Natural killer cell (primary cell): Measurements from ENCODE around the gene PHTF2. TPM values are rescaled to one million over a fixed set of nuclear protein-coding genes. Genes with fewer than 3 reads are reported as not detected.

Experiments used
- ATAC-seq, 3 donors: fragments of 150-1000 bp in 2 of 3; fragments of 200-7000 bp in 1 of 3; cut with Tn5 transposase; 1 replicate in 1 of 3; 2 replicates in 2 of 3; pipeline ENCODE4 v1.10.0; 2021; ENCODE audit warnings: mild to moderate bottlenecking in 2 of 3, moderate library complexity in 2 of 3
- DNase-seq, 2 donors: peaks; one replicate each; pipeline versions ENCODE4 v3.0.0 to v3.0.0-alpha.2; 2013 to 2021; ENCODE audit warnings: mixed read lengths in 1 of 2
- H3K27ac ChIP-seq: one replicate; pipeline ENCODE4 v1.5.1; 2013; ENCODE audit warnings: mild to moderate bottlenecking, low read length
- H3K27me3 ChIP-seq: one replicate; pipeline ENCODE4 v1.6.1; 2013; ENCODE audit warnings: low read length; ENCODE audit not compliant: control insufficient read depth, insufficient read depth
- H3K36me3 ChIP-seq: one replicate; pipeline ENCODE4 v1.6.1; 2013; ENCODE audit warnings: low read length; ENCODE audit not compliant: control insufficient read depth, insufficient read depth
- H3K4me1 ChIP-seq: one replicate; pipeline ENCODE4 v1.6.1; 2013; ENCODE audit warnings: low read length; ENCODE audit not compliant: control insufficient read depth, insufficient read depth
- H3K4me3 ChIP-seq: one replicate; pipeline ENCODE4 v1.5.1; 2013; ENCODE audit warnings: low read length
- H3K9me3 ChIP-seq: one replicate; pipeline ENCODE4 v1.6.1; 2013; ENCODE audit warnings: low read length; ENCODE audit not compliant: control insufficient read depth, insufficient read depth
- H3K27ac Mint-ChIP-seq, 2 donors: one replicate each; pipeline ENCODE4 v1.8.0; 2022; ENCODE audit warnings: mild to moderate bottlenecking in 2 of 2, mixed read lengths in 2 of 2, moderate library complexity in 1 of 2
- H3K27me3 Mint-ChIP-seq, 2 donors: one replicate each; pipeline ENCODE4 v1.8.0; 2022; ENCODE audit warnings: low read depth in 2 of 2, mixed read lengths in 2 of 2
- H3K36me3 Mint-ChIP-seq: one replicate; pipeline ENCODE4 v1.8.0; 2022; ENCODE audit warnings: mixed read lengths
- H3K4me1 Mint-ChIP-seq, 2 donors: one replicate each; pipeline ENCODE4 v1.8.0; 2022; ENCODE audit warnings: mixed read lengths in 2 of 2
- H3K4me3 Mint-ChIP-seq: one replicate; pipeline ENCODE4 v1.8.0; 2022; ENCODE audit warnings: mild to moderate bottlenecking, moderate library complexity, mixed read lengths
- H3K9me3 Mint-ChIP-seq, 2 donors: one replicate each; pipeline ENCODE4 v1.8.0; 2022; ENCODE audit warnings: mixed read lengths in 2 of 2
- WGBS: methylation state at CpG from one replicate; pipeline ENCODE4 v1.1.7; 2013; ENCODE audit warnings: missing lambda C conversion rate; ENCODE audit not compliant: insufficient coverage; 5-methylcytosine and 5-hydroxymethylcytosine counted together
- intact Hi-C: fragments of 100-400 bp; cut with micrococcal nuclease; formaldehyde crosslinking; loops from one replicate; pipeline ENCODE4 v1.14.2; 2022
- total RNA-seq, 4 donors: library from RNA; stranded (reverse); fragments of 120-200 nt in 1 of 4; gene quantifications; one replicate each; pipeline versions ENCODE4 v1.2.3 to v1.2.4, GENCODE V29; 2013 to 2022
- TF ChIP-seq, protein P1 (sequence below): fragments of 200-600 bp; IDR thresholded peaks from one replicate; pipeline ENCODE4 v1.8.0; 2022; ENCODE audit warnings: antibody characterized with exemption

PHTF2 gene
- total RNA-seq, 3 donors from 2014 or later (not counting 1 experiment from before 2014, with no cell fraction given): 23.1 to 26.9 (median 26.4) TPM

DNA sequence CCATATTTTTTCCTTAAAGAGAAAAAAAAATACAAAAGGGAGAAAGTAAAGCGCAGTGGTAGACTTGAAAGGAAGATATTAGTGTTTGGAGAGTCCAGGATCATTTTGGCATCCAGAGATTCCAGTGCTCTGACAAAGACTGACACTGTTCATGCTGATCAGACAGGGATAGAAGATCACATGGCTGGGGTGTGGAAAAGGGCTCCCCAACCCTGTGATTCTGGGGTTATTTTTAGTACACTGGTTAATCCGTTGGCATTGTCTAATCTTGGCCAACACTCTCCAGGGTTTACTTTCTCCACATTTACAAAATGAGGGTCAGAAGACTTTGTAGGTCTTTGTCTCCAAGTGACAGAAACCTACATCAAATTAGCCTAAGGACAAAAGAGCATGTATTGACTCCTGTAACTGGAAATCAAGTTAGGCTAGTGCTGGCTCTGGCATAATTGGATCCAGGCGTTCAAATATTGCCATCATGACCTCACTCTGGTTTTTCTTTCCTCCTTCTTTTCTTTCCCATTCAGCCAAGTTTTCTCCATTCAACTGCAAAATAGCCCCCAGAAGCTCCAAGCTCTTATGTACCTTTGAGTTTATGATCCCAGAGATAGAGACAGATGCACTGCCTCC, 181.6 kb downstream of the PHTF2 start:
- Mint-ChIP-seq H3K27ac (no peak overlapping the region), H3K4me1 (no peaks in the 10 kb centered on the region), H3K27me3 (peaks cover 10 to 25% of the 10 kb centered on the region in 2 donors), H3K36me3 (no peaks in the 10 kb centered on the region), H3K4me3 (no peak overlapping the region), H3K9me3 (no peaks in the 10 kb centered on the region)
- 98% methylated on average over 2 of the region's 3 CpGs for WGBS
- Histone ChIP-seq H3K4me1 (no peaks in the 10 kb centered on the region), H3K4me3 (no peak overlapping the region), H3K27me3 (no peaks in the 10 kb centered on the region), H3K36me3 (no peaks in the 10 kb centered on the region), H3K9me3 (no peaks in the 10 kb centered on the region), H3K27ac (no peak overlapping the region)
- intact Hi-C loops: no loop called here
- TF ChIP-seq, protein P1, sequence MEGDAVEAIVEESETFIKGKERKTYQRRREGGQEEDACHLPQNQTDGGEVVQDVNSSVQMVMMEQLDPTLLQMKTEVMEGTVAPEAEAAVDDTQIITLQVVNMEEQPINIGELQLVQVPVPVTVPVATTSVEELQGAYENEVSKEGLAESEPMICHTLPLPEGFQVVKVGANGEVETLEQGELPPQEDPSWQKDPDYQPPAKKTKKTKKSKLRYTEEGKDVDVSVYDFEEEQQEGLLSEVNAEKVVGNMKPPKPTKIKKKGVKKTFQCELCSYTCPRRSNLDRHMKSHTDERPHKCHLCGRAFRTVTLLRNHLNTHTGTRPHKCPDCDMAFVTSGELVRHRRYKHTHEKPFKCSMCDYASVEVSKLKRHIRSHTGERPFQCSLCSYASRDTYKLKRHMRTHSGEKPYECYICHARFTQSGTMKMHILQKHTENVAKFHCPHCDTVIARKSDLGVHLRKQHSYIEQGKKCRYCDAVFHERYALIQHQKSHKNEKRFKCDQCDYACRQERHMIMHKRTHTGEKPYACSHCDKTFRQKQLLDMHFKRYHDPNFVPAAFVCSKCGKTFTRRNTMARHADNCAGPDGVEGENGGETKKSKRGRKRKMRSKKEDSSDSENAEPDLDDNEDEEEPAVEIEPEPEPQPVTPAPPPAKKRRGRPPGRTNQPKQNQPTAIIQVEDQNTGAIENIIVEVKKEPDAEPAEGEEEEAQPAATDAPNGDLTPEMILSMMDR: no peak
- no peak for DNase-seq
- no peak for ATAC-seq

DNA sequence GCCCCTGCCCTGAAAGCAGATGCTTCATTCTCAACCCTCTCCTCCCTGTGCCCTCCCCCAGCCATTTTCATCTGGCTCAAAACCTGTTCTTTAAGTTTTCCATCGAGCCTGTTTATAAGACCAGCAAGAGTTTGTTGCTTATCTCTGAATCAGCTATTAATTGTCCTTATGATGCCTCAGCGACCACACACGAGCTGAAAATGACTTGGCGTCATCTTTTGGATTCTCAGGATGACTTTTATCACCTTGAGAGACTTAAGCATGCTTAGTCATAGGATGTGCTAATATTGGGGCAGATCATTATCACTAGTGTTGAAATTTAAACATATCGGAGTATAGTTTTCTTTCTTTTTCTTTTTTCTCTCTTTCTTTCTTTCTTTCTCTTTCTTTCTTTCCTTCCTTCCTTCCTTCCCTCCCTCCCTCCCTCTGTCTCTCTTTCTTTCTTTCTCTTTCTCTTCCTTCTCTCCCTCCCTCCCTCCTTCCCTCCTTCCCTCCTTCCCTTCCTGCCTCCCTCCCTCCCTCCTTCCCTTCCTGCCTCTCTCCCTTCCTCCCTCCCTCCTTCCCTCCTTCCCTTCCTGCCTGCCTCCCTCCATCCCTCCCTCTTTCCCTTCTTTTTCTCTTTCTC, 184.5 kb downstream of the PHTF2 start:
- Mint-ChIP-seq H3K36me3 (no peaks in the 10 kb centered on the region), H3K4me1 (no peaks in the 10 kb centered on the region), H3K9me3 (no peaks in the 10 kb centered on the region), H3K27me3 (peaks cover 5 to 21% of the 10 kb centered on the region in 2 donors), H3K4me3 (no peak overlapping the region), H3K27ac (no peak overlapping the region)
- intact Hi-C loops: no loop called here
- DNase-seq (no peak), ATAC-seq (peak in 1 of 3 donors; percentile 32)
- H3K9me3 ChIP-seq: no peaks in the 10 kb centered on the region
- H3K36me3 ChIP-seq: no peaks in the 10 kb centered on the region
- 70% methylated on average over 5 of the region's 5 CpGs for WGBS
- TF ChIP-seq, protein P1: no peak
- H3K27ac ChIP-seq: no peak overlapping the region
- H3K4me1 ChIP-seq: no peaks in the 10 kb centered on the region
- H3K4me3 ChIP-seq: no peak overlapping the region
- H3K27me3 ChIP-seq: no peaks in the 10 kb centered on the region

DNA sequence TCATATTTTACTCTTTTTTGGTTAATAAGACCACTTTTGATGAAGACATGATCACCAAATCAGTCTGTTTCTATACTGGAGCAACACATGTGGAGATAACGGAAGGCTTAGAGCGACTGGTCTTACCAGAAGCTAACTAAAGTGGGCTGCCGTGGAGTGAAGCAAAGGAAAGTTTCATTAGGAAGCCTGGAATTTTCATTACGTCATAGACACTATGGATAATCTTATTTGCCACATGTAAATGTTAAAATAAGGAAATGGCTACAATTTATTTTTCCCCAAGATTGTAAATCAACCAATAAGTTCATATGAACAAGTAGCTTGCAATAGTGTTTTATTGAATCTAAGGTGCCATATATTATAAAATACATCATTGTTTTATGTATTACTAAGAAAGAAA, 185.4 kb downstream of the PHTF2 start:
- Histone ChIP-seq H3K27me3 (no peaks in the 10 kb centered on the region), H3K4me1 (no peaks in the 10 kb centered on the region), H3K4me3 (no peak overlapping the region), H3K36me3 (no peaks in the 10 kb centered on the region), H3K27ac (no peak overlapping the region), H3K9me3 (no peaks in the 10 kb centered on the region)
- TF ChIP-seq, protein P1: no peak
- Mint-ChIP-seq H3K4me3 (no peak overlapping the region), H3K9me3 (no peaks in the 10 kb centered on the region), H3K36me3 (no peaks in the 10 kb centered on the region), H3K4me1 (no peaks in the 10 kb centered on the region), H3K27me3 (peaks cover 4 to 18% of the 10 kb centered on the region in 2 donors), H3K27ac (no peak overlapping the region)
- intact Hi-C loops: no loop called here
- DNase-seq (no peak), ATAC-seq (no peak)
- WGBS: 95% methylated on average over 3 of the region's 4 CpGs
